Measurements from ENCODE around the gene ILK. TPM values are rescaled to one million over a fixed set of nuclear protein-coding genes. Genes with fewer than 3 reads are reported as not detected.

ILK gene
- total RNA-seq, 4 donors from 2014 or later = 481 to 652 (median 606) TPM

- Histone ChIP-seq H3K9me3 (no peaks in the 10 kb centered on the region), H3K4me3 (no peak overlapping the region), H3K36me3 (peaks cover 0 to 4% (median 0%) of the 10 kb centered on the region in 4 donors), H3K27ac (replicated peaks in 1 of 4) (no peak overlapping the region), H3K27me3 (no peaks in the 10 kb centered on the region), H3K4me1 (peaks cover 28 to 55% (median 44%) of the 10 kb centered on the region in 4 donors)
- TF ChIP-seq POLR2A (IDR thresholded peaks at IDR 0.05; ENCODE audit: low read depth) = no peak
- TF ChIP-seq CTCF (IDR thresholded peaks at IDR 0.05) = no peak
- TF ChIP-seq EP300 (IDR thresholded peaks at IDR 0.05) = no peak
- TF ChIP-seq POLR2AphosphoS5 (IDR thresholded peaks at IDR 0.05) = no peak
- intact Hi-C loops (cut with DNase I) = no loop called here
- 72% methylated on average over 1 of the region's 1 CpG for WGBS
- DNase-seq (ENCODE audit: extremely low spot score) = no peak
Observed at GRCh38 chr11:6648501-6648900, 44.9 kb downstream of the ILK start.

- no peaks in the 10 kb centered on the region for H3K9me3 ChIP-seq
- H3K4me3 ChIP-seq = no peak overlapping the region
- no peaks in the 10 kb centered on the region for H3K27me3 ChIP-seq
- peaks cover 36 to 67% (median 56%) of the 10 kb centered on the region in 4 donors for H3K4me1 ChIP-seq
- peak; percentile 66 for DNase-seq (ENCODE audit: extremely low spot score)
- TF ChIP-seq EP300 (IDR thresholded peaks at IDR 0.05) (no peak), CTCF (IDR thresholded peaks at IDR 0.05) (no peak), POLR2AphosphoS5 (IDR thresholded peaks at IDR 0.05) (no peak), POLR2A (IDR thresholded peaks at IDR 0.05; ENCODE audit: low read depth) (no peak)
- H3K36me3 ChIP-seq = no peaks in the 10 kb centered on the region
- intact Hi-C loops (cut with DNase I) = no loop called here
- H3K27ac ChIP-seq (replicated peaks in 1 of 4) = no peak overlapping the region
Observed at GRCh38 chr11:6650104-6650503, 46.5 kb downstream of the ILK start.

GRCh38 chr11:6650980-6651379 lies 47.4 kb downstream of the ILK start:
- TF ChIP-seq POLR2AphosphoS5 (IDR thresholded peaks at IDR 0.05) = no peak
- no peak for TF ChIP-seq POLR2A (IDR thresholded peaks at IDR 0.05; ENCODE audit: low read depth)
- no peak for TF ChIP-seq CTCF (IDR thresholded peaks at IDR 0.05)
- TF ChIP-seq EP300 (IDR thresholded peaks at IDR 0.05) = no peak
- 83% methylated on average over 6 of the region's 6 CpGs for WGBS
- Histone ChIP-seq H3K4me1 (peaks cover 29 to 65% (median 52%) of the 10 kb centered on the region in 4 donors), H3K27me3 (no peaks in the 10 kb centered on the region), H3K4me3 (no peak overlapping the region), H3K9me3 (no peaks in the 10 kb centered on the region), H3K27ac (replicated peaks in 1 of 4) (no peak overlapping the region), H3K36me3 (no peaks in the 10 kb centered on the region)
- intact Hi-C loops (cut with DNase I) = no loop called here
- peak; percentile 72 for DNase-seq (ENCODE audit: extremely low spot score)

- Histone ChIP-seq H3K4me3 (no peak overlapping the region), H3K9me3 (no peaks in the 10 kb centered on the region), H3K4me1 (peaks cover 21 to 64% (median 43%) of the 10 kb centered on the region in 4 donors), H3K36me3 (no peaks in the 10 kb centered on the region), H3K27me3 (no peaks in the 10 kb centered on the region), H3K27ac (replicated peaks in 1 of 4) (no peak overlapping the region)
- peak; percentile 50 for DNase-seq (ENCODE audit: extremely low spot score)
- TF ChIP-seq EP300 (IDR thresholded peaks at IDR 0.05) = no peak
- no peak for TF ChIP-seq POLR2A (IDR thresholded peaks at IDR 0.05; ENCODE audit: low read depth)
- TF ChIP-seq CTCF (IDR thresholded peaks at IDR 0.05) = no peak
- TF ChIP-seq POLR2AphosphoS5 (IDR thresholded peaks at IDR 0.05) = no peak
- intact Hi-C loops (cut with DNase I) = no loop called here
- WGBS = 59% methylated on average over 3 of the region's 3 CpGs
Observed at GRCh38 chr11:6652182-6652581, 48.6 kb downstream of the ILK start.

- Histone ChIP-seq H3K4me3 (no peak overlapping the region), H3K27ac (replicated peaks in 1 of 4) (peak overlapping the region in 1 of 4 donors; percentile 83), H3K4me1 (peaks cover 13 to 58% (median 35%) of the 10 kb centered on the region in 4 donors), H3K36me3 (no peaks in the 10 kb centered on the region), H3K9me3 (no peaks in the 10 kb centered on the region), H3K27me3 (no peaks in the 10 kb centered on the region)
- WGBS = 83% methylated on average over 1 of the region's 1 CpG
- TF ChIP-seq POLR2A (IDR thresholded peaks at IDR 0.05; ENCODE audit: low read depth) (no peak), POLR2AphosphoS5 (IDR thresholded peaks at IDR 0.05) (no peak), CTCF (IDR thresholded peaks at IDR 0.05) (no peak), EP300 (IDR thresholded peaks at IDR 0.05) (no peak)
- intact Hi-C loops (cut with DNase I) = no loop called here
- DNase-seq (ENCODE audit: extremely low spot score) = peak; percentile 64
Observed at GRCh38 chr11:6653097-6653496, 49.5 kb downstream of the ILK start.

Measured in esophagus muscularis mucosa (tissue), 4 donors.